Hepatocyte (in vitro differentiated cells): ENCODE measurements around the gene DGKZ. TPM values are rescaled to one million over a fixed set of nuclear protein-coding genes. Genes with fewer than 3 reads are reported as not detected.

ENCODE experiments used
- DNase-seq: peaks from one replicate; pipeline ENCODE4 v3.0.0-alpha.2; 2016; ENCODE audit warnings: low spot score
- H2AFZ ChIP-seq: fragments of 200-600 bp; sonication (generic); 2 replicates; pipeline ENCODE4 v1.6.0; 2016; ENCODE audit warnings: antibody characterized with exemption, mild to moderate bottlenecking
- H3K27ac ChIP-seq: fragments of 200-600 bp; sonication (generic); 2 replicates; pipeline ENCODE4 v1.5.1; 2016; ENCODE audit warnings: mild to moderate bottlenecking
- H3K27me3 ChIP-seq: fragments of 200-600 bp; sonication (generic); 2 replicates; pipeline ENCODE4 v1.6.1; 2016
- H3K36me3 ChIP-seq: fragments of 200-600 bp; sonication (generic); replicated peaks from 2 replicates; pipeline ENCODE4 v1.5.1; 2016; ENCODE audit warnings: low read depth; ENCODE audit not compliant: insufficient read depth
- H3K4me1 ChIP-seq: fragments of 200-600 bp; sonication (generic); 2 replicates; pipeline ENCODE4 v1.5.1; 2016; ENCODE audit warnings: mild to moderate bottlenecking, moderate library complexity; ENCODE audit not compliant: insufficient read depth
- H3K4me2 ChIP-seq: fragments of 200-600 bp; sonication (generic); 2 replicates; pipeline ENCODE4 v1.6.0; 2016
- H3K4me3 ChIP-seq: fragments of 200-600 bp; sonication (generic); 2 replicates; pipeline ENCODE4 v1.5.1; 2016; ENCODE audit warnings: mild to moderate bottlenecking
- H3K79me2 ChIP-seq: fragments of 200-600 bp; sonication (generic); 2 replicates; pipeline ENCODE4 v1.6.0; 2017; ENCODE audit warnings: mild to moderate bottlenecking
- H3K9me2 ChIP-seq: fragments of 200-600 bp; sonication (generic); replicated peaks from 2 replicates; pipeline ENCODE4 v1.6.0; 2017; ENCODE audit warnings: mild to moderate bottlenecking; ENCODE audit not compliant: insufficient read depth
- H3K9me3 ChIP-seq: fragments of 200-600 bp; sonication (generic); 2 replicates; pipeline ENCODE4 v1.5.1; 2016; ENCODE audit warnings: low read depth, mild to moderate bottlenecking
- H4K20me1 ChIP-seq: fragments of 200-600 bp; sonication (generic); 2 replicates; pipeline ENCODE4 v1.6.0; 2016; ENCODE audit warnings: mild to moderate bottlenecking; ENCODE audit not compliant: insufficient read depth, poor library complexity, severe bottlenecking
- EZH2 ChIP-seq: fragments of 200-600 bp; sonication (generic); IDR thresholded peaks from 2 replicates; pipeline ENCODE4 v1.6.1; 2016; ENCODE audit warnings: antibody characterized with exemption, mild to moderate bottlenecking, borderline replicate concordance
- EZH2phosphoT487 ChIP-seq: fragments of 200-600 bp; sonication (generic); IDR thresholded peaks from one replicate; pipeline ENCODE4 v1.6.1; 2018; ENCODE audit warnings: antibody characterized with exemption, mild to moderate bottlenecking, low read depth, moderate library complexity; ENCODE audit not compliant: unreplicated experiment, severe bottlenecking
- WGBS: methylation state at CpG from one replicate; pipeline ENCODE4 v1.1.6; 2016; ENCODE audit warnings: low lambda C conversion rate; ENCODE audit errors: missing lambda C conversion rate; 5-methylcytosine and 5-hydroxymethylcytosine counted together
- polyA plus RNA-seq: library from polyadenylated mRNA; unstranded; fragments of >200 nt; fragmentation: Nextera tagmentation; extraction: Ambion mirVana; gene quantifications from 2 replicates; pipeline ENCODE4 v1.2.1, GENCODE V29; 2016
- total RNA-seq: library from RNA; depleted of rRNA; stranded (reverse); fragments of >200 nt; gene quantifications from 2 replicates; pipeline ENCODE4 v1.2.3, GENCODE V29; 2014
- TF ChIP-seq, protein P1 (sequence below): fragments of 200-600 bp; sonication (generic); IDR thresholded peaks from 2 replicates; pipeline ENCODE4 v1.5.1; 2016; ENCODE audit warnings: antibody characterized with exemption, mild to moderate bottlenecking; ENCODE audit not compliant: poor library complexity

The DGKZ gene
- total and polyA plus RNA-seq, 2 experiments from 2014 or later: 26.6 to 42.9 TPM

DNA sequence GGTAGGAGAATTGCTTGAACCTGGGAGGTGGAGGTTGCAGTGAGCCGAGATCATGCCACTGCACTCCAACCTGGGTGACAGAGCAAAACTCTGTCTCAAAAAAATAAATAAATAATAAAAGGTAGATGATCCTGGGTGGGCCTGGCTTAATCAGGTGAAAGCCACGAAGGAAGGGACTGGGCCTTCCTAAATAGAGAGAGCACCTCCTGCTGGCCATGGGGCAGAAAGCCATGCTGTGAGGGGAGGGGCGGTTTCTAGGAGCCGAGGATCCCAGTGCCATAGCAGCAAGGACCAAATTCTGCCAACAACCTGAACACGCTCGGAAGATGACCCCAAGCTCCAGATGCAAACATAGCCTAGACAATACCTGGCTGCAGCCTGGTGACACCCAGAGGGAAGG, 24.5 kb upstream of the DGKZ start:
- whole genome bisulfite sequencing: 89% methylated on average over 6 of the region's 6 CpGs
- H3K4me3 ChIP-seq: no peak overlapping the region
- H3K4me1 ChIP-seq: no peaks in the 10 kb centered on the region

DNA sequence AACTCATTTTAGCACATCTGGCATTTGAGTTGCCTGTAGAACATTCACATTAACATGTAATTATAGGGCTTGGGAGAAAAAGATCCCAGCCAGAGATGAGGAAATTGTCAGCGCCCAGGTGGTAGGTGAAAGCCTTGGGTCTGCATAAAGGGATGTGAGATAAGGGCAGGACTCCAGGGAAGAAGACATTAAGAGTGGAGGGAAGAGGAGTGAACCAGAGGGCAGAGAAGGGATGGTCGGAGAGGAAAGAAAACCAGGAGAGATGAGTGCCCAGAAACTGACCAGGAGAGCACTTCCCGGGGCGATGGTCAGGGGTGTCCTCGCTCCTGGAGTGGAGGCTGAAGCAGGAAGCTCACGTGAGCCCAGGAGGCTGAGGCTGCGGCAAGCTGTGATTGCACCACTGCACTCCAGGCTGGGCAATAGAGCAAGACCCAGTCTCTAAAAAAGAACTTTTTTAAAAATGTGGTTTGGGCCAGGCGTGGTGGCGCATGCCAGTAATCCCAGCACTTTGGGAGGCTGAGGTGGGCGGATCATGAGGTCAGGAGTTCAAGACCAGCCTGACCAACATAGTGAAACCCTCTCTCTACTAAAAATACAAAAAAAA, 20.3 kb upstream of the DGKZ start:
- Histone ChIP-seq H3K4me3 (no peak overlapping the region), H3K27me3 (peaks cover 28% of the 10 kb centered on the region), H3K9me2 (no peaks in the 10 kb centered on the region), H3K9me3 (no peaks in the 10 kb centered on the region), H2AFZ (no peak overlapping the region), H3K4me2 (no peak overlapping the region), H3K79me2 (no peaks in the 10 kb centered on the region), H3K36me3 (no peaks in the 10 kb centered on the region), H4K20me1 (no peaks in the 10 kb centered on the region), H3K4me1 (peaks cover 4% of the 10 kb centered on the region), H3K27ac (no peak overlapping the region)
- TF ChIP-seq EZH2 (no peak), EZH2phosphoT487 (no peak)
- TF ChIP-seq, protein P1, sequence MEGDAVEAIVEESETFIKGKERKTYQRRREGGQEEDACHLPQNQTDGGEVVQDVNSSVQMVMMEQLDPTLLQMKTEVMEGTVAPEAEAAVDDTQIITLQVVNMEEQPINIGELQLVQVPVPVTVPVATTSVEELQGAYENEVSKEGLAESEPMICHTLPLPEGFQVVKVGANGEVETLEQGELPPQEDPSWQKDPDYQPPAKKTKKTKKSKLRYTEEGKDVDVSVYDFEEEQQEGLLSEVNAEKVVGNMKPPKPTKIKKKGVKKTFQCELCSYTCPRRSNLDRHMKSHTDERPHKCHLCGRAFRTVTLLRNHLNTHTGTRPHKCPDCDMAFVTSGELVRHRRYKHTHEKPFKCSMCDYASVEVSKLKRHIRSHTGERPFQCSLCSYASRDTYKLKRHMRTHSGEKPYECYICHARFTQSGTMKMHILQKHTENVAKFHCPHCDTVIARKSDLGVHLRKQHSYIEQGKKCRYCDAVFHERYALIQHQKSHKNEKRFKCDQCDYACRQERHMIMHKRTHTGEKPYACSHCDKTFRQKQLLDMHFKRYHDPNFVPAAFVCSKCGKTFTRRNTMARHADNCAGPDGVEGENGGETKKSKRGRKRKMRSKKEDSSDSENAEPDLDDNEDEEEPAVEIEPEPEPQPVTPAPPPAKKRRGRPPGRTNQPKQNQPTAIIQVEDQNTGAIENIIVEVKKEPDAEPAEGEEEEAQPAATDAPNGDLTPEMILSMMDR: no peak
- DNase-seq: no peak
- WGBS: 86% methylated on average over 10 of the region's 10 CpGs

More for the DNA sequence above, 24.5 kb upstream of the DGKZ start:
- no peak overlapping the region for H2AFZ ChIP-seq
- H4K20me1 ChIP-seq: no peaks in the 10 kb centered on the region
- TF ChIP-seq EZH2phosphoT487 (no peak), EZH2 (no peak)
- TF ChIP-seq, protein P1: peak; percentile 25
- H3K9me2 ChIP-seq: no peaks in the 10 kb centered on the region
- H3K36me3 ChIP-seq: no peaks in the 10 kb centered on the region
- no peaks in the 10 kb centered on the region for H3K9me3 ChIP-seq
- DNase-seq: no peak
- no peak overlapping the region for H3K4me2 ChIP-seq
- no peaks in the 10 kb centered on the region for H3K27me3 ChIP-seq
- H3K27ac ChIP-seq: no peak overlapping the region
- no peaks in the 10 kb centered on the region for H3K79me2 ChIP-seq

DNA sequence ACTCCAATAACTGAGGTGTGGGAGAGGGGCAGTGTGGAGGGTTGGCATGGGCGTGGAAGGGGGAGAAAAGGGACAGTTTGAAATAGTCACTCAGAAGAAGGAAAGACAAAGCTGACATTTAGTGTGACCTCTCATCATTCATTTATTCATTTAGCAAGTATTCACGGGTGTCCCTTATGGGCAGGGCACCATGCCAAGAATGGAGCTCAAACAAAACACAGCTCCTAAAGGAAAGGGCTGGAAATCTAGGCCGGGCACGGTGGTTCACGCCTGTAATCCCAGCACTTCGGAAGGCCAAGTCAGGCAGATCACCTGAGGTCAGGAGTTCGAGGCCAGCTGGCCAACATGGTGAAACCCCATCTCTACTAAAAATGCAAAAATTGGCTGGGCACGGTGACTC, 19.4 kb upstream of the DGKZ start:
- WGBS: 85% methylated on average over 8 of the region's 8 CpGs

DNA sequence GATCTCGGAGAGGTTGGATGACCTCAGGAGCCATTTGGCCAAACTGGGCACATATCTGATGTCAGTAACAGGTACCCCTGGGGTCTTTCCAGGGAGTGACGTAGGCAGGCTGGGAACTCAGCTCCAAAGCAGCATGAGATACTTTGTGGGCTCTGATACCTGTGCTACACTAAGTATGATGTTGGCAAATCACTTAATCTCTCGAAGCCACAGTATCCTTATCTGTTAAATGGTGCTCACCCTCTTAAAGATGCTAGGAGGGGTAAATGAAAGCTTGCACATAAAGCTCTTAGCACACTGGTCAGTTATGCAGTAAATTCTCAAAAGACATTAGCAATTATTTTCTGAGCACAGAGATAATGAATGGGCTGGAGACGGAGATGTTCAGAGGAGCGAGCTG, 17.1 kb upstream of the DGKZ start:
- H3K79me2 ChIP-seq: no peaks in the 10 kb centered on the region
- H3K9me2 ChIP-seq: no peaks in the 10 kb centered on the region
- H4K20me1 ChIP-seq: no peaks in the 10 kb centered on the region
- H3K27ac ChIP-seq: no peak overlapping the region
- peaks cover 56% of the 10 kb centered on the region for H3K27me3 ChIP-seq
- H3K9me3 ChIP-seq: no peaks in the 10 kb centered on the region
- no peak overlapping the region for H2AFZ ChIP-seq
- DNase-seq: no peak
- WGBS: 47% methylated on average over 5 of the region's 5 CpGs
- no peaks in the 10 kb centered on the region for H3K36me3 ChIP-seq
- peaks cover 9% of the 10 kb centered on the region for H3K4me1 ChIP-seq
- peak overlapping the region; percentile 49 for H3K4me2 ChIP-seq
- H3K4me3 ChIP-seq: no peak overlapping the region
- TF ChIP-seq EZH2phosphoT487 (no peak), EZH2 (no peak)
- TF ChIP-seq, protein P1: no peak

More for the DNA sequence above, 19.4 kb upstream of the DGKZ start:
- Histone ChIP-seq H3K36me3 (no peaks in the 10 kb centered on the region), H4K20me1 (no peaks in the 10 kb centered on the region), H3K27me3 (peaks cover 36% of the 10 kb centered on the region), H3K9me2 (no peaks in the 10 kb centered on the region), H2AFZ (no peak overlapping the region), H3K4me3 (no peak overlapping the region), H3K4me1 (peaks cover 4% of the 10 kb centered on the region), H3K9me3 (no peaks in the 10 kb centered on the region), H3K27ac (no peak overlapping the region), H3K4me2 (no peak overlapping the region), H3K79me2 (no peaks in the 10 kb centered on the region)
- no peak for TF ChIP-seq EZH2phosphoT487
- DNase-seq: no peak
